HT1080 (cell line): ENCODE results near the gene MAN2A2. TPM values are rescaled to one million over a fixed set of nuclear protein-coding genes. Genes with fewer than 3 reads are reported as not detected.

ENCODE experiments used
- DNase-seq: peaks from one replicate; pipeline ENCODE4 v3.0.0-alpha.2; 2015; ENCODE audit warnings: low read depth
- polyA plus RNA-seq, 2 experiments: library from polyadenylated mRNA; depleted of rRNA; stranded (reverse); fragments of >200 nt; gene quantifications; 2 replicates each; pipeline ENCODE4 v1.2.3, GENCODE V29; 2015
- total RNA-seq: library from RNA; depleted of rRNA; stranded (reverse); fragments of >200 nt; shearing (Covaris generic); gene quantifications from 2 replicates; pipeline ENCODE4 v1.2.3, GENCODE V29; 2014; rRNA removed

MAN2A2 gene
- total RNA-seq = 5.8 and 12.5 TPM in 2 replicates
- polyA plus RNA-seq (2015; cell fraction: cytosol; rRNA removed) = 14.0 and 14.9 TPM in 2 replicates
- polyA plus RNA-seq (2015; cell fraction: nucleus; rRNA removed) = 55.9 and 67.6 TPM in 2 replicates

DNA sequence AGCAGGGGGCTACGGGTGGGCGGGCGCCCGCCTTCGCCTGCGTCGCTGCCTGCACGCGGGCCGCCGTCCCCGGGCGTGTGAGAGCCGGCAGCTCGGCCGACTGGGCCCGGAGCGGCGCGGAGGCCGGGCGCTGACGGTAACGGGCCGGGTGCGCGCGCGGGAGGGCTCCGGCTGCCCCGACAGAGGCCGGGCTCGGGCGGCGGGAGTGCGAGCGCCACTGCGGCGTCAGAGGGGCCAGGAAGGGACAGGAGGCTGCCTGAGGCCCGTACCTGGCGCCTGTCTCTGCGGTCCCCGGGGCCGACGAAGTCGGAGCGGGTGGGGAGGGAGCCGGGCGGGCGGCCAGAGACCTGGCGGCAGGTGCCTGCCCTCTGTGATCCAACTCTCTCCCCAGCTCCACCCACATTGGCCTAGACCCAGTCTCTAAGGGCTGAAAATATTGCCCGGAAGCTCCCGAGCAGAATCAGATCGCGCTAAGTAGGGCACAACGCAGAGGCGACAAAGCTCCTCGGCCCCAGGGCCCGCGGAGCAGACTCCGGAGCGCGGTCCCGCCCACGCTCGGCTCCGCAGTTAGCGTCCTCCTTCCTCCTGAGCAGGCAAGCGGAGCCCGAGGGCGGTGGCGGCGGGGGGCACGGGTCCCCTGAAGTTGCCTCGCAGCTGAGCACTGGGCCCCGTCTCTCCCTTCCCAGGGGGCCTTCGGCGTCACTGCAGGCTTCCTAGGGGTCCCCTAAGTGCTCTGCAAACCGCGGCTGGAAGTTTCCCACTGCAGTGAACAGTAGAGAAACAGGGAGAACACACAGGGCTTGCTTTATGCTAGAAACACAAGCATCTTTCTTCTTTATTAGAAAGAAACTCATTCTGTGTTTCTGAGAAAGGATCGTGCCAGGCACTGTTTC is at the start of gene MAN2A2:
TSS of gene MAN2A2 (plus strand) at position 463 of the 893 bp plus-strand sequence. CDS start 906 bp downstream, outside the sequence.
- DNase-seq = peak; percentile 31

DNA sequence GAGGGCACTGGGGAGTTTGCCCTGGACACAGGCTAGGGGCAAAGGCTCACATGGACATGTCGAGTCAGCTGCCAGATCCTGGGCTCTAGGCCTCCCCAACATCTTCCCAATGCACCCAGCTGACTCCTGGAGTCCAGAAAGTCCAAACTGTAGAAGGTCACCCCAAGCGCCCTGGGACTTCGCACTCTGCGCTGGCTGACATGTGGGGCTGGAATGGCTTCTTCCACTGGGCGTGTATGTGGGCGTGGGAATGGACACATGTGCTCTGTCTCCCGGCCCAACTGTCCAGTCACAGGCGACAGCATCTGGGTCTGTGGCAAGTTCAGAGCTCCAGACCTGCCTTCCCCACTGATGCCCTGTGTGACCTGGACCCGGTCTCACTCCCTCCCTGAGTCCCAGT is 48.0 kb upstream of the MAN2A2 start:
- no peak for DNase-seq

DNA sequence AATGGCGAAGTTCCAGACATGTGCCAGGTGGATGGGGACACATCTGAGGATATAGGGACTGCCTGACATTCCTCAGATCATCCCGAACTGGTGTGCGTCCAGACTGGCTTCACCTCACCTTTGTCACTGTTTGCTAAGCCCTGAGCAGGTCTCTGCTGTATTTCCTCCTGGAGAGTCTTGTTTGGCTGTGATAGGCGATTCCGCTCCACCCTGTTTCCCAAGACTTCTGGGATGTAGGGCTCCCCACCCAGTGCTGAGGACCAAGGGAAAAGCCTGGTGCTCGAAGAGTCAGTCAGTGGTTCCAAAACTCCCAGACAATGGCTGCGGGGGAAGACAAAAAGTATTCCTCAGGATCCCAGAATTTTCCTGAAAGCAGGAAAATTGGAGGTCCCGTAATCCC is 45.8 kb upstream of the MAN2A2 start:
- DNase-seq = no peak

DNA sequence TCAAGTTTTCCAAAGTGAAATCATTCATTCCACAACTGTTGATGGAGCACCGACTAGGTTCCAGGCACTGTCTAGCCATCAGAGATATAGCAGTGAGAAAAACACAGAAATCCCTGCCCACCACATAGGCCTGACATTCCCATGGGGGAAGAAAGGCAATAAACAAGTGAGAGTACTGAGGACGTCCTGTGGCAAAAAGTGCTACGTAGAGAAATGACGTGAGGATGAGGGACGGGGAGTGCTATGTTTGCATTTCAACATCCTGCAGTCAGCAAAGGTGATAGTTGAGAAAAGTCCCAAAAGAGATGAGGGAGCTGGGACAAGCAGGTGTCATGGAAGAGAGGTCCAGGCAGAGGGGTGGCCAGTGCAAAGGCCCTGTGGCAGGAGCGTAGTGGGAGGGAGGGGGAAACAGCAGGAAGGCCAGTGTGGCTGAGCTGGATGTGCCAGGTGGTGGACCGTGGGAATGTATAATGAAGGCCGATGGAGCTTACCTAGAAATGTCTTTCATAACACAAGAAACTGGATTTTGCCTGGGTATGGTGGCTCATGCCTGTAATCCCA is 45.1 kb upstream of the MAN2A2 start:
- no peak for DNase-seq

- no peak for DNase-seq
Measured at GRCh38 chr15:90859234-90860131, 43.6 kb upstream of the MAN2A2 start.

DNA sequence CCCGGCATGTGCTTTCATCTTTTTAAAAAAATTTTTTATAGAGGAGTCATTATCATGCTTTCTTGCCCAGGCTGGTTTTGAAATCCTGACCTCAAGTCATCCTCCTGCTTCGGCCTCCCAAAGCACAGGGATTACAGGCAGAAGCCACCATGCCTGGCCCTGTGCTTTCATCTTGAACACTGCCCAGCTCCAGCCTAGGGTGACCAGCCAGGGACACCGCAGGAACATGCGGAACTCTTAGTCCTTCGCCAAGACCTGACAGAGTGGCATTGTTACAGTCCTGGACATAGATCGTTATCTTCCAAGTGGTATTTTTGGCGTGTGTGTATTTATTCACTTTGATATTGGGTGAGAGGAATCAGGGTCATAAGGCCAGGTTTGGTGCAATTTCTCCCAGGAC is 42.7 kb upstream of the MAN2A2 start:
- no peak for DNase-seq

DNA sequence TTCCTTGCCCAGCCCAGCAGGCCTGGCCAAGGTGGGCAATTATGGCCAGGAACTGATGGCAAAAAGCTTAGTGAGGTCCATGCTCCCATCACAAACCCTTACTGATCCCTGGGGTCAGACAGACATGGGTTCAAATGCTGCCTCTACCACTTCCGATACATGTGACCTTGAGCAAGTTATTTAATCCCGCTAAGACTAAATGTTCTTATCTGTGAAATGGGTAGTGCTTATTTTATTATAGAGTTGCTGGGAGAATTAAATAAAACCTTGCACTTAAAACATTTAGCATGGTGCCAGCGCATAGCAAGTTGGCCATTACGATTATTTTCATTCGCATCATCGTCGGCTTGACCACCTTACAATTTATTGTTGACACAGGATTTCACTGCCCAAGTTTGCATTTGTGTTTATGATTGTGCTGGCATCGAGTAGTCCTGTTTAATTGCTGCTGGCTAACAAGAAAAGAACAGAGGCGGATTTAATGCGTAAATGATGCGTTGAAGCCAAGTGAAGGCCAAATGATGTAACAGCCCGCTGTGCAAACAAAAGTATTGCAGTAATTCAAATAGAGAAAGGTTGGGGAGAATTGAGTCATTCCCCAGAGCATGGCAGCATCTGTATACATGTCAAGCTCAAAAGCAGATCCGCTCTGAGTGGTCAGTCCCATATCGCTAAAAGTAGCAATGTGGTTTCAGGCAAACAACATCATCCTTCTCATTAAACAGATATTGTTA is 42.0 kb upstream of the MAN2A2 start:
- DNase-seq = no peak

GRCh38 chr15:90862487-90862886 is 40.6 kb upstream of the MAN2A2 start:
- DNase-seq = no peak

DNA sequence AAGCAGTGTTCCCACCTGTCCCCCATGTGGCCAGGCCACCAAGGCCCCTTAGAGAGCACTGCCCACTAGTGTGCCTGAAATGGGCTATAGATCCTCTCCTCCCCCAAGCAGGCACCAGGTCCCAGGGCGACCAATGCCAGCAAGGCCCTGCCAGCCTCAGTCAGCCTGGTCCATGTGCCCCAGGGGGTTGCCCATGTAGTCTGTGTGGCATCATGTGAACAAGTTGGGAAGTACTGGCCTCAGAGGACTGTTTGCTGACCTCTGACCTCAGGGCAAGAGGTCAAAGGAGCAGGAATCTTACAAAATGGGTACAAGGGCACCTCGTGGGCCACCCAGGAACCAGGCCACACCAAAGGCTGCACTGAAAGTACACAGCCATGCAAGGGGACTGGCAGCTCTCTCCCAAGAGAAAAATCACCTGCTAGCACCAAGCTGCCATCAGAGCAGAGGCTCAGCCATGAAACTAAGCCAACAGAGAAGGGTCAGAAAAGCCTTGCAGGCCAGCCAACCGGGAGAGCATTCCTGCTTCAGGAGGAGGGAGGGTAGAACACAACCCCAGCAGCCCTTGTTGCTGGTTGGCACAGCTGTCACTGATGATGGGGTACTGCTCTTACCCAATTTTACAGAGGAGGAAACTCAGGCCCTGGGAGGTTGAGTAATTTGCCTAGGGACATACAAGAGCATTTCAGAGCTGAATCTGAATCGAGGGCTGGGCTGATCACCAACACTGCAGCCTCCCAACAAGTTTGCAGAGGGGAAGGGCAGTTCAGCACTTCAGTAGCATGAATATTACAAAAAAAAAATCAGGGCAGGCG is 39.9 kb upstream of the MAN2A2 start:
- no peak for DNase-seq

DNA sequence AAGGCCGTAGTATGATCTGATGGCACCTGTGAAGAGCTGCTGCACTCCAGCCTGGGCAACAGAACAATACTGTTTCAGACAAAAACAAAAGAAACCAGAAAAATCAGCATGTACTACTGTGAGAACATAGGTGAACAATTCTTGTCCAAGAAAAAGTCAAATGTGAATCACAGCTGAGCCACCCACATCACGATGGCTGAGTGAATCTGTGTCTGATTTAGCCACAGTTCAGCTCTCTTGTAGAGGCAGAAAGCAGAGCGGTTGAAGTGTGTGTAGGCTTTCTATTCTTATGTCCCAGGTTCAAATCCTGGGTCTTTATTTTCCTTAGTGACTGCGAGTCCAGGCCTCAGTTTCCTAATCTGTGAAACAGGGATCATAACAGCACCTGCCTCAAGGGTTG is 39.1 kb upstream of the MAN2A2 start:
- no peak for DNase-seq

DNA sequence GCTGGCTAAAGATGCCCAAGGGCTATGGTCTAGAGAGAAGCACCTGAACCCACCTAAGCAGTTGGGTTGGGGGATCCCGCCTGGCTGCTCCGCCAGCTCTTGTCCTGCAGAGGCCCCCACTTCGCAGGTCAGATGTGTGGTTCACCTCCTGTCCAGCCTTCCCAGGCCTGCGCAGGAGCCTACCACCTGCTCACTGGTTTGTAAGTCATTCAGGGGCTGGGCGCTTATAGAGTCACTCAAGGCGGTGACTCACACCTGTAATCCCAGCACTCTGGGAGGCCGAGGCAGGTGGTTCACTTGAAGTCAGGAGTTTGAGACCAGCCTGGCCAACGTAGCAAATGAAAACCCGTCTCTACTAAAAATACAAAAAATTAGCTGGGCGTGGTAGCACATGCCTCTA is 38.6 kb upstream of the MAN2A2 start:
- DNase-seq = no peak

DNA sequence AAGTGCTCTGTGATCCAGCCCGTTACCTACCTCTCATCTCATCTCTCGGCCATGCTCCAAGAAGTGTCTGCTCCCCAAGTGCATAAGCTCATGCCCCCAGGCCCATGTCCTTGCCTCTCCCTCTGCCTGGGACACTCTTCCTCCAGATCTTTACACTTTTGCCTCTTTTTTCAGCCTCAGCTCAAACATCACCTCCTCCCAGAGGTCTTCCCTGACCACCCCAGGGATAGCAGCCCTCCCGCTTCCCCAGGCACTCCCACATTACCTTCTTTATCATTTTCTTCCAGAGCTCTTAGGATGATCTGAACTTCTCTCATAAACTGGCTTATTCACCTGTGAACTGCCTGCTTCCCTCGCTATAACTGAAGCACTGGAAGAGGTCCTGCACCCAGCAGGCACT is 37.4 kb upstream of the MAN2A2 start:
- no peak for DNase-seq

DNA sequence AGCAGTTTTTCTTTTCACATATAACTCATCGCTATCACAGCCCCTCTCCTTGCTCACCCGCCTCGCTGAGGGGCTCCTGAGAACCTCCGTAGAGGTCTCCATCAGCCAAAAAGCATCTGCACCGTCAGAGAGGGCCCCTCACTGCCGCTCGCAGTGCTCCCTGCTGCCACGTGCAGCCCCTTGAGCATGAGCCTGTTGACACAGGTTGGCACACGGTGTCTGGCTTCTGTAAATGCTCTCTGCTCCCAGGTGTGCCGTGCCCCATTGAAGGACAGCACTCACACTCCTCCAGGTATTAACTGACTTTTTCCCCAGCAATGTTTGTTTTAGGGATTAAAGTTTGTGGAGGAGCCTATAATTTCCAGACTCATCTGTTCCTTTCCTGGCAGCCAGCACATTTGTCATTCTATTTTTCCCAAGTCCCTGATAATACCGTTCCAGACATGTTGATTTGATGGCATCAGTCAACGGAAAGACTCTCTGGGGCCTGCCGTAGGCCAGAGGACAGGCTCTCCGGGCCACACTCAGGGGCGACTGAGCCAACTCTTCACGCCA is 36.9 kb upstream of the MAN2A2 start:
- DNase-seq = no peak

GRCh38 chr15:90866800-90867199 is 36.3 kb upstream of the MAN2A2 start:
- no peak for DNase-seq

GRCh38 chr15:90868261-90868689 is 34.8 kb upstream of the MAN2A2 start, which contains the start of gene FURIN:
TSS of gene FURIN (plus strand) at chr15:90868588. CDS start at chr15:90875741, 7,153 bp downstream.
- no peak for DNase-seq

GRCh38 chr15:90869140-90869541 is 34.0 kb upstream of the MAN2A2 start:
- DNase-seq = no peak

GRCh38 chr15:90869601-90870353 is 33.3 kb upstream of the MAN2A2 start:
- peak; percentile 100 for DNase-seq

DNA sequence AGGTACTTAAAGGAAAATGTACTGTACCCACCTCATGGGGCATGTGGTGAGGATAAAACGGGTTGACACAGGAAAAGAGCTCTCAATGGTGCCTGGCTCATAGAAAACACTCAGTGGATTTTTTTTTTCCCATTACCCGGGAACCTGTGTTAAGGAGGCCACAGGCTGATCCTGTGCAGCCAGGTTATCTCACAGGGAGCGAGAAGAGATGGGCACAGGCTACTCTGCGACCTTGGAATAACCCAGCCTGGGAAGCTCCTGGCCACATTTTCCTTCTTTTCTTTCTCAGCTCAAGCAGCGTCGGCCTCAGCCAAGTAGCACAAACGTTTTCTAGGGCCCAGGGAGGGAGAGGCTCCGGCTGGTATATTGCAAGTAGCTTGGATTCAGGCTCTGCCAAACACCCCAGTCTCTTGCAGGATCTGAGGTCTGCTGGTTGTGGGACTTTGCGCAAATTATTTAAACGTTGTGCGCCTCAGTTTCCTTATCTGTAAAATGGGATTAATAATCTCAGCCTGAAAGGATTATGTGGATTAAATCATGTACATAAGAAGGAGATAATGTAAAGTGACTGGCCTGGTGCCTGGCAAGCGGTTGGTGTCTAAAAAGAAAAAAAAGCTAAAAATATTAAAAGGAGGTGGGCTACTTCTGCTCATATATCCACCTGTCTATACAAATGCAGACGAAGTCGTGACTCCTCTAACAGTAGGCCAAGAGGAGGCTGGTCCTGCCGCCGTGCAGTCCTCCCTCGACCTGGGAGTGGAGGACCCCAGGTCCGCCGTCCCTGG is 32.6 kb upstream of the MAN2A2 start:
- DNase-seq = peak; percentile 62
